GM19468 (cell line): ENCODE measurements around the gene CAMTA1.

ENCODE experiments used
- ATAC-seq: cut with Tn5 transposase; IDR thresholded peaks from one replicate; pipeline ENCODE4 v1.9.1; 2021; ENCODE audit warnings: mild to moderate bottlenecking, moderate library complexity, moderate number of reproducible peaks; ENCODE audit not compliant: unreplicated experiment; ENCODE audit errors: extremely low read depth

CAMTA1 gene

GRCh38 chr1:7338439-7338838 is 553.2 kb downstream of the CAMTA1 start:
- ATAC-seq = no peak

GRCh38 chr1:7339014-7339413 is 553.8 kb downstream of the CAMTA1 start:
- no peak for ATAC-seq

- no peak for ATAC-seq
These were observed 554.7 kb downstream of the CAMTA1 start for GRCh38 chr1:7339953-7340352.

- no peak for ATAC-seq
These were observed 556.1 kb downstream of the CAMTA1 start for GRCh38 chr1:7341145-7341905.

- ATAC-seq = no peak
These were observed 558.6 kb downstream of the CAMTA1 start for GRCh38 chr1:7343882-7344281.

GRCh38 chr1:7344299-7344698 is 559.0 kb downstream of the CAMTA1 start:
- ATAC-seq = no peak

- no peak for ATAC-seq
These were observed 560.3 kb downstream of the CAMTA1 start for GRCh38 chr1:7345516-7345915.

- ATAC-seq = no peak
These were observed 560.9 kb downstream of the CAMTA1 start for GRCh38 chr1:7346070-7346596.

- ATAC-seq = no peak
These were observed 561.6 kb downstream of the CAMTA1 start for GRCh38 chr1:7346600-7347570.

- ATAC-seq = no peak
These were observed 562.8 kb downstream of the CAMTA1 start for GRCh38 chr1:7348073-7348472.

- no peak for ATAC-seq
These were observed 563.3 kb downstream of the CAMTA1 start for GRCh38 chr1:7348580-7348979.

- ATAC-seq = no peak
These were observed 565.5 kb downstream of the CAMTA1 start for GRCh38 chr1:7350804-7351203.

- no peak for ATAC-seq
These were observed 566.4 kb downstream of the CAMTA1 start for GRCh38 chr1:7351649-7352048.

- ATAC-seq = no peak
These were observed 567.1 kb downstream of the CAMTA1 start for GRCh38 chr1:7352364-7352763.

GRCh38 chr1:7352974-7353373 is 567.7 kb downstream of the CAMTA1 start:
- no peak for ATAC-seq

- ATAC-seq = no peak
These were observed 570.4 kb downstream of the CAMTA1 start for GRCh38 chr1:7355646-7356045.

GRCh38 chr1:7356079-7356478 is 570.8 kb downstream of the CAMTA1 start:
- ATAC-seq = no peak

- ATAC-seq = no peak
These were observed 573.2 kb downstream of the CAMTA1 start for GRCh38 chr1:7358425-7358824.

GRCh38 chr1:7360526-7360925 is 575.3 kb downstream of the CAMTA1 start:
- ATAC-seq = no peak

GRCh38 chr1:7362947-7363346 is 577.7 kb downstream of the CAMTA1 start:
- no peak for ATAC-seq

- no peak for ATAC-seq
These were observed 578.2 kb downstream of the CAMTA1 start for GRCh38 chr1:7363450-7363849.
